Skeletal muscle tissue (tissue), 4 donors: ENCODE results near the gene TKT. TPM values are rescaled to one million over a fixed set of nuclear protein-coding genes. Genes with fewer than 3 reads are reported as not detected.

Experiments used
- H3K27ac ChIP-seq: one replicate; pipeline ENCODE4 v1.7.0; 2013; ENCODE audit warnings: mild to moderate bottlenecking, low read depth, low read length, inconsistent platforms
- H3K27me3 ChIP-seq, 3 donors: one replicate each; pipeline ENCODE4 v1.7.0; 2013; ENCODE audit warnings: low read length in 3 of 3; ENCODE audit not compliant: control insufficient read depth in 3 of 3, insufficient read depth in 3 of 3
- H3K36me3 ChIP-seq, 3 donors: one replicate each; pipeline ENCODE4 v1.7.0; 2013; ENCODE audit warnings: low read length in 3 of 3; ENCODE audit not compliant: control insufficient read depth in 3 of 3, insufficient read depth in 3 of 3
- H3K4me1 ChIP-seq, 3 donors: one replicate each; pipeline ENCODE4 v1.7.0; 2013; ENCODE audit warnings: low read length in 3 of 3, mild to moderate bottlenecking in 3 of 3; ENCODE audit not compliant: control insufficient read depth in 3 of 3, insufficient read depth in 3 of 3
- H3K4me3 ChIP-seq, 3 donors: one replicate each; pipeline ENCODE4 v1.7.0; 2013; ENCODE audit warnings: low read length in 3 of 3
- H3K9ac ChIP-seq, 3 donors: one replicate each; pipeline ENCODE4 v1.7.0; 2013; ENCODE audit warnings: low read length in 3 of 3, mild to moderate bottlenecking in 3 of 3, moderate library complexity in 2 of 3, low read depth in 1 of 3
- H3K9me3 ChIP-seq, 3 donors: one replicate each; pipeline ENCODE4 v1.7.0; 2013; ENCODE audit warnings: low read length in 3 of 3; ENCODE audit not compliant: control insufficient read depth in 3 of 3
- total RNA-seq: library from RNA; depleted of rRNA; stranded (reverse); fragments of >200 nt; gene quantifications from one replicate; pipeline ENCODE4 v1.2.3, GENCODE V29; 2014
- donor health status: Osteomylitis.

The TKT gene
- total RNA-seq, 1 donor from 2014 or later = 67.8 TPM

GRCh38 chr3:53252096-53252946 lies 3.5 kb downstream of the TKT start:
- peaks cover 14 to 27% (median 23%) of the 10 kb centered on the region in 3 donors for H3K4me1 ChIP-seq
- H3K9ac ChIP-seq = no peak overlapping the region
- H3K36me3 ChIP-seq = no peaks in the 10 kb centered on the region
- no peak overlapping the region for H3K4me3 ChIP-seq
- H3K9me3 ChIP-seq = no peaks in the 10 kb centered on the region
- no peaks in the 10 kb centered on the region for H3K27me3 ChIP-seq
- H3K27ac ChIP-seq = no peak overlapping the region

- H3K4me3 ChIP-seq = no peak overlapping the region
- H3K36me3 ChIP-seq = no peaks in the 10 kb centered on the region
- H3K27ac ChIP-seq = no peak overlapping the region
- no peak overlapping the region for H3K9ac ChIP-seq
- peaks cover 12 to 24% (median 23%) of the 10 kb centered on the region in 3 donors for H3K4me1 ChIP-seq
- H3K9me3 ChIP-seq = no peaks in the 10 kb centered on the region
- H3K27me3 ChIP-seq = no peaks in the 10 kb centered on the region
These were observed 4.8 kb downstream of the TKT start for GRCh38 chr3:53250881-53251605.

GRCh38 chr3:53250453-53250852 lies 5.4 kb downstream of the TKT start:
- Histone ChIP-seq H3K9me3 (no peaks in the 10 kb centered on the region), H3K27me3 (no peaks in the 10 kb centered on the region), H3K27ac (no peak overlapping the region), H3K4me1 (peaks cover 11 to 24% (median 23%) of the 10 kb centered on the region in 3 donors), H3K36me3 (no peaks in the 10 kb centered on the region), H3K4me3 (no peak overlapping the region), H3K9ac (no peak overlapping the region)

GRCh38 chr3:53248161-53248560 lies 7.7 kb downstream of the TKT start:
- Histone ChIP-seq H3K9me3 (no peaks in the 10 kb centered on the region), H3K9ac (no peak overlapping the region), H3K36me3 (no peaks in the 10 kb centered on the region), H3K4me1 (peaks cover 9 to 18% (median 17%) of the 10 kb centered on the region in 3 donors), H3K27me3 (no peaks in the 10 kb centered on the region), H3K27ac (no peak overlapping the region), H3K4me3 (no peak overlapping the region)

GRCh38 chr3:53247619-53248018 lies 8.2 kb downstream of the TKT start:
- H3K27me3 ChIP-seq = no peaks in the 10 kb centered on the region
- peaks cover 12 to 23% (median 20%) of the 10 kb centered on the region in 3 donors for H3K4me1 ChIP-seq
- H3K9ac ChIP-seq = no peak overlapping the region
- H3K9me3 ChIP-seq = no peaks in the 10 kb centered on the region
- no peak overlapping the region for H3K4me3 ChIP-seq
- no peaks in the 10 kb centered on the region for H3K36me3 ChIP-seq
- no peak overlapping the region for H3K27ac ChIP-seq

GRCh38 chr3:53244271-53244670 lies 11.6 kb downstream of the TKT start:
- Histone ChIP-seq H3K9ac (no peak overlapping the region), H3K4me3 (no peak overlapping the region), H3K4me1 (peaks cover 35 to 48% (median 36%) of the 10 kb centered on the region in 3 donors), H3K9me3 (no peaks in the 10 kb centered on the region), H3K27ac (no peak overlapping the region), H3K36me3 (peaks cover 4 to 13% (median 7%) of the 10 kb centered on the region in 3 donors), H3K27me3 (no peaks in the 10 kb centered on the region)

- peaks cover 35 to 48% (median 35%) of the 10 kb centered on the region in 3 donors for H3K4me1 ChIP-seq
- no peaks in the 10 kb centered on the region for H3K9me3 ChIP-seq
- no peaks in the 10 kb centered on the region for H3K27me3 ChIP-seq
- no peak overlapping the region for H3K9ac ChIP-seq
- no peak overlapping the region for H3K4me3 ChIP-seq
- peaks cover 6 to 13% (median 7%) of the 10 kb centered on the region in 3 donors for H3K36me3 ChIP-seq
- no peak overlapping the region for H3K27ac ChIP-seq
These were observed 12.0 kb downstream of the TKT start for GRCh38 chr3:53243785-53244184.

- H3K9ac ChIP-seq = peak overlapping the region in 1 of 3 donors; percentile 43
- H3K27ac ChIP-seq = peak overlapping the region; percentile 4
- no peaks in the 10 kb centered on the region for H3K9me3 ChIP-seq
- H3K4me3 ChIP-seq = no peak overlapping the region
- H3K4me1 ChIP-seq = peaks cover 35 to 48% (median 35%) of the 10 kb centered on the region in 3 donors
- H3K27me3 ChIP-seq = no peaks in the 10 kb centered on the region
- peaks cover 12 to 17% (median 13%) of the 10 kb centered on the region in 3 donors for H3K36me3 ChIP-seq
These were observed 12.7 kb downstream of the TKT start for GRCh38 chr3:53243165-53243564.

- Histone ChIP-seq H3K4me3 (no peak overlapping the region), H3K27me3 (no peaks in the 10 kb centered on the region), H3K9me3 (no peaks in the 10 kb centered on the region), H3K27ac (peak overlapping the region; percentile 4), H3K36me3 (peaks cover 12 to 20% (median 13%) of the 10 kb centered on the region in 3 donors), H3K4me1 (peaks cover 35 to 48% (median 35%) of the 10 kb centered on the region in 3 donors), H3K9ac (no peak overlapping the region)
These were observed 13.2 kb downstream of the TKT start for GRCh38 chr3:53242642-53243041.

GRCh38 chr3:53242155-53242554 lies 13.7 kb downstream of the TKT start:
- Histone ChIP-seq H3K27ac (no peak overlapping the region), H3K9ac (no peak overlapping the region), H3K36me3 (peaks cover 12 to 20% (median 13%) of the 10 kb centered on the region in 3 donors)

More at GRCh38 chr3:53242155-53242554, 13.7 kb downstream of the TKT start:
- Histone ChIP-seq H3K4me1 (peaks cover 35 to 48% (median 35%) of the 10 kb centered on the region in 3 donors), H3K27me3 (no peaks in the 10 kb centered on the region), H3K9me3 (no peaks in the 10 kb centered on the region), H3K4me3 (no peak overlapping the region)
